B cell (primary cell): ENCODE measurements around the gene ADCY2. TPM values are rescaled to one million over a fixed set of nuclear protein-coding genes. Genes with fewer than 3 reads are reported as not detected.

Experiments
- ATAC-seq: fragments of 200-7000 bp; cut with Tn5 transposase; one replicate; pipeline ENCODE4 v1.10.0; 2021; ENCODE audit warnings: low read depth, mild to moderate bottlenecking, moderate number of reproducible peaks, moderate library complexity
- CTCF ChIA-PET: fragments of 350-600 bp; sonication (Branson Sonifier 250); formaldehyde crosslinking; loops from one replicate; lab custom pipeline; 2021; ENCODE audit warnings: antibody characterized with exemption, inconsistent platforms; lab: Charles Lee
- POLR2A ChIA-PET: fragments of 350-600 bp; sonication (Branson Sonifier 250); formaldehyde crosslinking; loops from one replicate; lab custom pipeline; 2021; ENCODE audit warnings: antibody characterized with exemption; lab: Charles Lee
- DNase-seq: peaks from one replicate; pipeline ENCODE4 v3.0.0; 2013
- H2AFZ ChIP-seq: 2 replicates; pipeline ENCODE4 v1.6.1; 2012; ENCODE audit warnings: mild to moderate bottlenecking, low read depth, low read length; ENCODE audit not compliant: insufficient read depth, poor library complexity, severe bottlenecking
- H3K27ac ChIP-seq, 2 donors: 1 replicate in 1 of 2; 2 replicates in 1 of 2; pipeline ENCODE4 v1.5.1; 2012 to 2013; ENCODE audit warnings: low read length in 2 of 2, mild to moderate bottlenecking in 2 of 2, moderate library complexity in 1 of 2
- H3K27me3 ChIP-seq, 4 experiments: fragments of 200-600 bp in 1 of 4; sonication (generic) in 1 of 4; replicated peaks in 1 of 4; 1 replicate in 2 of 4; 2 replicates in 2 of 4; pipeline versions ENCODE4 v1.6.1 to v1.7.0; 2013 to 2016; ENCODE audit warnings: low read length in 3 of 4, mild to moderate bottlenecking in 2 of 4, mixed read lengths in 1 of 4, moderate library complexity in 1 of 4; ENCODE audit not compliant: insufficient read depth in 4 of 4, control insufficient read depth in 3 of 4; ENCODE audit errors: control extremely low read depth in 1 of 4
- H3K36me3 ChIP-seq, 2 experiments: replicated peaks in 1 of 2; 1 replicate in 1 of 2; 2 replicates in 1 of 2; pipeline versions ENCODE4 v1.6.1 to v1.7.1; 2013; ENCODE audit warnings: low read length in 1 of 2; ENCODE audit not compliant: insufficient read depth in 2 of 2, control insufficient read depth in 1 of 2; ENCODE audit errors: control extremely low read depth in 1 of 2, extremely low read depth in 1 of 2
- H3K4me1 ChIP-seq, 2 donors: fragments of 200-600 bp in 1 of 2; sonication (generic) in 1 of 2; 1 replicate in 1 of 2; 2 replicates in 1 of 2; pipeline versions ENCODE4 v1.5.1 to v1.6.1; 2013 to 2017; ENCODE audit warnings: low read length in 2 of 2; ENCODE audit not compliant: control insufficient read depth in 2 of 2, insufficient read depth in 2 of 2
- H3K4me2 ChIP-seq: replicated peaks from 2 replicates; pipeline ENCODE3; 2012; ENCODE audit warnings: mild to moderate bottlenecking, low read depth, low read length; ENCODE audit not compliant: poor library complexity, severe bottlenecking
- H3K4me3 ChIP-seq, 5 experiments: fragments of 200-600 bp in 1 of 5; sonication (generic) in 1 of 5; 1 replicate in 3 of 5; 2 replicates in 2 of 5; pipeline versions ENCODE4 v1.5.1 to v1.7.0; 2011 to 2016; ENCODE audit warnings: low read length in 4 of 5, mild to moderate bottlenecking in 4 of 5, low read depth in 2 of 5, control low read depth in 1 of 5, moderate library complexity in 1 of 5; ENCODE audit not compliant: insufficient read depth in 1 of 5; ENCODE audit errors: control extremely low read depth in 1 of 5, extremely low read depth in 1 of 5
- H3K79me2 ChIP-seq: fragments of 200-600 bp; sonication (generic); one replicate; pipeline ENCODE4 v1.6.0; 2016; ENCODE audit warnings: low read length; ENCODE audit not compliant: control insufficient read depth, insufficient read depth
- H3K9ac ChIP-seq: fragments of 200-600 bp; sonication (generic); 2 replicates; pipeline ENCODE4 v1.6.1; 2017; ENCODE audit warnings: mild to moderate bottlenecking, low read length, moderate library complexity
- H3K9me3 ChIP-seq, 3 donors: one replicate each; pipeline versions ENCODE4 v1.6.1 to v1.7.1; 2013; ENCODE audit warnings: low read length in 2 of 3; ENCODE audit not compliant: control insufficient read depth in 2 of 3, insufficient read depth in 1 of 3; ENCODE audit errors: control extremely low read depth in 1 of 3
- H4K20me1 ChIP-seq: 2 replicates; pipeline ENCODE4 v1.6.0; 2012; ENCODE audit warnings: mild to moderate bottlenecking, low read length; ENCODE audit not compliant: insufficient read depth, control insufficient read depth, poor library complexity, severe bottlenecking
- H3K27ac Mint-ChIP-seq: one replicate; pipeline ENCODE4 v1.8.0; 2021; ENCODE audit warnings: mixed read lengths
- H3K27me3 Mint-ChIP-seq: one replicate; pipeline ENCODE4 v1.8.0; 2021; ENCODE audit warnings: mixed read lengths
- H3K4me1 Mint-ChIP-seq: one replicate; pipeline ENCODE4 v1.8.0; 2021; ENCODE audit warnings: mixed read lengths
- H3K4me3 Mint-ChIP-seq: one replicate; pipeline ENCODE4 v1.8.0; 2021; ENCODE audit warnings: mixed read lengths
- H3K9me3 Mint-ChIP-seq: one replicate; pipeline ENCODE4 v1.8.0; 2022; ENCODE audit warnings: mixed read lengths; ENCODE audit not compliant: insufficient read depth
- CTCF ChIP-seq: fragments of 200-600 bp; IDR thresholded peaks from one replicate; pipeline ENCODE4 v1.8.0; 2022; ENCODE audit warnings: antibody characterized with exemption, mild to moderate bottlenecking
- EZH2 ChIP-seq: IDR thresholded peaks from 2 replicates; pipeline ENCODE4 v1.6.1; 2012; ENCODE audit warnings: borderline replicate concordance, low read depth, mild to moderate bottlenecking, moderate library complexity, low read length; ENCODE audit not compliant: insufficient read depth, poor library complexity, severe bottlenecking
- WGBS: methylation state at CpG from one replicate; pipeline ENCODE4 v1.1.5; 2013; ENCODE audit warnings: missing lambda C conversion rate; ENCODE audit not compliant: insufficient coverage; 5-methylcytosine and 5-hydroxymethylcytosine counted together
- intact Hi-C: fragments of 100-400 bp; cut with micrococcal nuclease; formaldehyde crosslinking; loops from one replicate; pipeline ENCODE4 v1.10.0; 2022
- polyA plus RNA-seq: library from polyadenylated mRNA; depleted of rRNA; stranded (reverse); fragments of >200 nt; gene quantifications from 2 replicates; pipeline ENCODE4 v1.2.3, GENCODE V29; 2012
- total RNA-seq, 2 donors: library from RNA; stranded (reverse); fragments of 120-200 nt in 1 of 2; gene quantifications; 1 replicate in 1 of 2; 2 replicates in 1 of 2; pipeline versions ENCODE4 v1.2.3 to v1.2.4, GENCODE V29; 2013 to 2022

The ADCY2 gene
- total and polyA plus RNA-seq, 2 donors (not counting 1 experiment from before 2014, with no cell fraction given), result not detected

DNA sequence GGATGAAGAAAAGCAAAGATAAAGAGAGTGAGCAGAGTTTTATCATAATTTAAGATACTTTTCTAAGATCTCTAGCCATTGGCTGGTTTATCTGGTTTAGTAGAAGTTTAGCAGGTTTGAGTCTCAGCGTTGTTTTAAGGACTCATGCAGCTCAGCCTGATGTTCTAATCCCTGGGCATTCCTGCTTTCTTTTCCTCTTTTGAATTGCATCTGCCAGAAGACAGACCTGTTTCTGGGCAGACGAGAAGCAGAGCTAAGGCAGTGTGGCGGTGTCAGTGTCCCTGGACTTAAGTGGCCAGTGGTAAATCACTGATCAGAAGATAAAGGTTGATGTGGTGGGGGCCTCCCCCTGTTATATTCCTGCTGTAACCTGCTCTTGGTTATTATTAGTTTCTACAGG is 138.6 kb downstream of the ADCY2 start:
- no peak overlapping the region for H3K9ac ChIP-seq
- Mint-ChIP-seq H3K27me3 (no peaks in the 10 kb centered on the region), H3K4me3 (no peak overlapping the region), H3K27ac (no peak overlapping the region), H3K4me1 (no peaks in the 10 kb centered on the region), H3K9me3 (no peaks in the 10 kb centered on the region)
- no peak overlapping the region for H3K4me3 ChIP-seq
- H4K20me1 ChIP-seq, result no peaks in the 10 kb centered on the region
- H3K27me3 ChIP-seq, result no peaks in the 10 kb centered on the region
- 100% methylated on average over 1 of the region's 3 CpGs for WGBS
- H3K79me2 ChIP-seq, result no peaks in the 10 kb centered on the region
- intact Hi-C loops, result no loop called here
- H3K36me3 ChIP-seq, result no peaks in the 10 kb centered on the region
- no peak for DNase-seq
- no peak overlapping the region for H2AFZ ChIP-seq
- ChIA-PET CTCF (no interaction called here), POLR2A (no interaction called here)
- peaks cover 0 to 3% (median 0%) of the 10 kb centered on the region in 3 donors for H3K9me3 ChIP-seq
- no peak overlapping the region for H3K4me2 ChIP-seq
- no peak overlapping the region for H3K27ac ChIP-seq
- ATAC-seq, result no peak
- no peaks in the 10 kb centered on the region for H3K4me1 ChIP-seq
- TF ChIP-seq EZH2 (no peak), CTCF (no peak)

GRCh38 chr5:7537573-7537972 is 141.6 kb downstream of the ADCY2 start:
- Histone ChIP-seq H3K4me2 (no peak overlapping the region), H3K27me3 (no peaks in the 10 kb centered on the region), H3K9ac (no peak overlapping the region), H3K9me3 (peaks cover 0 to 3% (median 0%) of the 10 kb centered on the region in 3 donors), H3K4me1 (no peaks in the 10 kb centered on the region), H2AFZ (no peak overlapping the region), H3K36me3 (no peaks in the 10 kb centered on the region), H3K4me3 (no peak overlapping the region), H4K20me1 (no peaks in the 10 kb centered on the region), H3K79me2 (no peaks in the 10 kb centered on the region), H3K27ac (no peak overlapping the region)
- DNase-seq (no peak), ATAC-seq (no peak)
- H3K4me3 Mint-ChIP-seq, result no peak overlapping the region
- no peaks in the 10 kb centered on the region for H3K4me1 Mint-ChIP-seq
- no peak for TF ChIP-seq EZH2
- no peak for TF ChIP-seq CTCF
- intact Hi-C loops, result no loop called here
- 77% methylated on average over 2 of the region's 2 CpGs for WGBS
- H3K9me3 Mint-ChIP-seq, result no peaks in the 10 kb centered on the region
- ChIA-PET POLR2A (no interaction called here), CTCF (no interaction called here)
- no peaks in the 10 kb centered on the region for H3K27me3 Mint-ChIP-seq
- no peak overlapping the region for H3K27ac Mint-ChIP-seq
